Activated CD8-positive, alpha-beta memory T cell treated with anti-CD3 and anti-CD28 coated beads for 36 hours (primary cell): ENCODE measurements around the gene HNF4A. TPM values are rescaled to one million over a fixed set of nuclear protein-coding genes. Genes with fewer than 3 reads are reported as not detected.
"Not testable (repeated sequence)": the region's sequence is repeated elsewhere in the genome, so short reads cannot be mapped to it uniquely, and the experiment has no call there.

Source experiments
- CTCF ChIA-PET: fragments of 350-600 bp; sonication (Branson Sonifier 250); formaldehyde crosslinking; loops from one replicate; lab custom pipeline; 2021; ENCODE audit warnings: antibody characterized with exemption; lab: Charles Lee
- POLR2A ChIA-PET: fragments of 350-600 bp; sonication (Branson Sonifier 250); formaldehyde crosslinking; loops from one replicate; lab custom pipeline; 2021; ENCODE audit warnings: antibody characterized with exemption; lab: Charles Lee
- total RNA-seq, 2 experiments: library from RNA; stranded (reverse); gene quantifications; one replicate each; pipeline ENCODE4 v1.2.3, GENCODE V29; 2021

HNF4A gene
- total RNA-seq, 2 experiments from 2014 or later = not detected

DNA sequence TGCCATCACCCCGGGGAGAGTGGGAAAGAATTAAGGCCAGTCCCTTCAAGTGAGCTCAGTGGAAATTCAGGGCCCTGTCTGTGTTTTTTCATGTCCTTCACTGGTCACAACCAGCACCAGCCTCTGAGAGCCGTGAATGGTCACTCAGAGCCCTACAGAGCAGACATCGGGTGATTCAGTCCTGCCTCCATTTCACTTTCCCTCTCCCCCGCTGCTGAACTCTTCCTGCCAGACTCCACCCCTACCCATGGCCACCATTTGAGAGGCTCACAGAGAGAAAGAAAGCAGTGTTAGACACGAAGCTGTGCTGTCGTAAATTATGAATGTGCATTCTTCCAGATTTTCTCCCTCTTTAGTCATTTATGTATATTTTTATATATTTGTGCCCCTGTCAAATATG is 13.3 kb upstream of the HNF4A start:
- ChIA-PET CTCF (no interaction called here), POLR2A (no interaction called here)

DNA sequence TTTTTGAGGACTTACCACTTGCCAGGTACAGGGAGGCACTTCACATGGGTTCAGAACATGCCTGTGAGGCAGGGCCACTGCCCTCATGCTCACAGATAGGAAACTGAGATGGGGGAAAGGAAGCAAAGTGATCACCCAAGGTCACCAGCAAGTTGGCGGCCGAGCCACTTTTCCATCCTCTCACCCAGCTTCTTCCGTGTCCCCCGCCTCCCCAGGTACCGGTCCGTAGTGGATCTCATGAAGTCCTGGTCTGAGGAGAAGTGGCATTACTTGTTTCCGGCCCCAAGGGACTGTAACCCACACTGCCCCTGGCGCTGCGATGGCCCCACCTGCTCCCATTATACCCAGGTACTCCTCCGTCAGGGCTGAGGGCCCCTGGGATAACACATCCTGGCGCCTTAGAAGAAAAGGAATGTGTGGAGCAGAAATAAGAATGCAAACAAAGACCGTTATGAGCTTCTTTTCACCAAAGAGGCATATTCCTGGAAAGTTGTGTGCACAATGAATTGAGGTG is 12.3 kb upstream of the HNF4A start:
- ChIA-PET POLR2A (no interaction called here), CTCF (no interaction called here)

DNA sequence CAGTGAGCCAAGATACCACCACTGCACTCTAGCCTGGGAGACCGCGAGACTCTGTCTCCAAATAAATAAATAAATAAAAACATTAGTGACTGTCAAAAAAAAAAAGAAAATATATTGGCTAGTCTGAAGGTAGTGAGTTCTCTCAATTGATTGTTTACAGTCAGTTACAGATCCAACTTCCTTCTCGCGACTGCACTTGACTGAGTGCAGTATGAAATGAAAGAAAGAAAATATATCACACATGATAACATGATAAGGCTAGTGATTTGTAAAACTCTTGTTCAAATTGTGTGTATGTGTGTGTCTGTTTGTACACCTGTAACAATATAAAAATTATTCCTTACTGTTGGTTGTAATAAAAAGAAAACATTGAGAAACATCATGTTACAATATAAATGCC is 10.8 kb upstream of the HNF4A start:
- ChIA-PET CTCF (no interaction called here), POLR2A (no interaction called here)

DNA sequence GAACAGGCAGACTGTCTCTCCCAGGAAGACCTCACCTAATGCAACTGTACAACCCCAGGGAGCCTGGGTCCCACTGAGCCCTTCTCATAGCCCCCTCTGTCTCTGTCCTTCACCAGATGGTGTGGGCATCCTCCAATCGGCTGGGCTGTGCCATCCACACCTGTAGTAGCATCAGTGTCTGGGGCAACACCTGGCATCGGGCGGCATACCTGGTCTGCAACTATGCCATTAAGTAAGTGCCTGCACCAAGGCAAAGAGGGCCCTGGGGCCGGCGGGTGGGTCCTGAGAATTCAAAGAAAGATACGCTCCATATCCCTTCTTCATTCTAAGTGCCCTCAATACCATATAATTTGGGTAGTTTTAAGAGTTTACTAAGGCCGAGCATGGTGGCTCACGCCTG is 10.4 kb upstream of the HNF4A start:
- ChIA-PET CTCF (no interaction called here), POLR2A (no interaction called here)

DNA sequence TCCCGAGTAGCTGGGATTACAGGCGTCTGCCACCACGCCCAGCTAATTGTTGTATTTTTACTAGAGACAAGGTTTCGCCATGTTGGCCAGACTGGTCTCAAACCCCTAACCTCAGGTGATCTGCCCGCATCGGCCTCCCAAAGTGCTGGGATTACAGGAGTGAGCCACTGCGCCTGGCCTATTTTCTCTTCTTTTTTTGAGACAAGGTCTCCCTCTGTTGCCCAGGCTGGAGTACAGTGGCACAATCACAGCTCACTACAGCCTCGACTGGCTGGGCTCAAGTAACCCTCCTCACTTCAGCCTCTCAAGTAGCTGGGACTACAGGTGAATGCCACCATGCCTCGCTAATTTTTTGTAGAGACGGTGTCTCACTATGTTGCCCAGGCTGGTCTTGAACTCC is 9.6 kb upstream of the HNF4A start:
- POLR2A ChIA-PET, CTCF ChIA-PET: not testable (repeated sequence)

DNA sequence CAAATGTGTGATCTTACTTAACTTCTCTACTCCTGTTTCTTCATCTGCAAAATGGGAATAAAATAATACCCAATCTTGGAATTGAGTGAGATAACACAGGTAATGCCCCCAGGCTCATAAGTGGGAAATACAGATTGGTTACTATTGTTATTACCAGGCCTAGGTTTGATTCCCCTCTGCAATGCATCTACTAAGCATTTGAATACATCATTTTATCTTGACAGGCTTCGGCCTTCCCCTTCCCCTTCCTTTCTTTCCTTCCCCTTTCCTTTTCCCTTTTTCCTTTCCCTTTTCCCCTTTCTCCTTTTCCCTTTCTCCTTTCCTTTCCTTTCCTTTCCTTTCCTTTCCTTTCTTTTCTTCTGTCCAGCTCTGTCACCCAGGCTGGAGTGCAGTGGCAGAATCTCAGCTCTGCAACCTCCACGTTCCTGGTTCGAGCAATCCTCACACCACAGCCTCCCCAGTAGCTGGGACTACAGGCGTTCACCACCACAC is 7.3 kb upstream of the HNF4A start:
- POLR2A ChIA-PET = no interaction called here
- CTCF ChIA-PET = no interaction called here

DNA sequence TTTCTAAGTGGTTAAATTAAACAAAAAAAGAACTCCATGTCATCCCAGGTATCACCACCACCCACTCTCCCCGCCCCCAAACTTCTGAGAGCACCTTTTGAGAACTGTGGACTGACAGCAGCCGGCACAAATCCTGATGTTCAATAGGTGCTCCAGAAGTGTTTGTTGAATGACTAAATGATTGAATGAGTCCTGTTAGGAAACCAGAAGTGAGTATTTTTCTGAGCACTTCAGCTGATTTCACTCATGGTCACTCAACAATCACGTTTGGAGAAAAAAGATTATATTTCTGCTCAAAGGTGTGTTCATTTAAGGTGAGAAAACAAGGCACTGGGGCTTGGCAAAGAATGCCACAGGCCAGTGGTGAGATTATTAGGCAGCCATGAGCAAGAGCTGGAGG is 6.2 kb upstream of the HNF4A start:
- POLR2A ChIA-PET = no interaction called here
- CTCF ChIA-PET = no interaction called here

DNA sequence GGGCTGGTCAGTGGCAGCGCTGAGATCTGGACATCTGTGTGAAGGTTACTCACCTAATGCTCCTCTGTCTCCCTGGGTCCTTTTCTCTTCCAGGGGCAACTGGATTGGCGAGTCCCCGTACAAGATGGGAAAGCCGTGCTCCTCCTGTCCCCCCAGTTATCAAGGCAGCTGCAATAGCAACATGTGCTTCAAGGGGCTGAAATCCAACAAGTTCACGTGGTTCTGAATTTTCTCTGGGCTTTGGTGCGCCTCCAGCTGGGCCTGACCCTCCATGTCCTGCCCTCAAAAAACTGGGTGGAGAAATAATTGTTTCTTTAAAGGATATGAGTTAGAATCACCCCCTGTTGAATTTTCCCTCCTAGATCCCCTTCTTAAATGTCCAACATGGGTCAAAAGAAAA is 4.9 kb upstream of the HNF4A start:
- ChIA-PET POLR2A (no interaction called here), CTCF (no interaction called here)

DNA sequence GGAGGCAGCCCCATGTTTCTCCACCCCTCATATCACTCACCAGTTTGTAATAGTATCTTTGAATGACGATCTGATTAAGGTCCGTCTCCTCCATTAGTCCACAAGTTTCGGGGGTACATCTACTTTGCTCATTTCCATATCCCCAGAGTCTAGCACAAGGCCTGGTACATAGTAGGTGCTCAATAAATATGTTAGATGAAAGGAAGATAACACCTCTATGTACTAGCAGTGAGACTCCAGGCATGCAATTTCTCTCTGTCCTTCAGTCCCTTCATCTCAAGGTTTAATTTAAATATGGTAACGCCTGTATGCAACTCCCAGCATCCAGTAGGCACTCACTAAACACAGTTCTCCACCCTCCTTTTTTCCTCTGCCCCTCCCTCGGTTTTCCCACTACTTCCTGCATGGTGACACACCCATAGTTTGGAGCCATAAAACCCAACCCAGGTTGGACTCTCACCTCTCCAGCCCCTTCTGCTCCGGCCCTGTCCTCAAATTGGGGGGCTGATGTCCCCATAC is 461 bp upstream of the HNF4A start:
- ChIA-PET CTCF (no interaction called here), POLR2A (no interaction called here)

DNA sequence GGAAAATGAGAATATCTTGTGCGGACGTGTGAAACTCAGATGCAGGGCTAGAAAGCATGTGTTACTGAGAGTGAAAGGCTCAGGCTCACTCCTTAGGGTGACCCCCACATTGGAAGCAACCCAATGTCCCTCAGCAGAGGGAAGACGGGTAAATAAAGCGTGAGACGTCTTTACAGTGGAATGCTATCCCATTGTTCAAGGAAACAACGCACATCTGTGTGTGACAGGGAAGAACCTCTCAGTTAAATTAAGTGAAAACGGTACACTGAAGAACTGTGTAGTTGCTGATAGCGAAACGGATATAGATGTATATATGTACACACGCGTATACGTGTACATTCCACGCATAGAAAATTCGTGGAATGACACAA is 839 bp downstream of the HNF4A start:
- ChIA-PET POLR2A (no interaction called here), CTCF (no interaction called here)

DNA sequence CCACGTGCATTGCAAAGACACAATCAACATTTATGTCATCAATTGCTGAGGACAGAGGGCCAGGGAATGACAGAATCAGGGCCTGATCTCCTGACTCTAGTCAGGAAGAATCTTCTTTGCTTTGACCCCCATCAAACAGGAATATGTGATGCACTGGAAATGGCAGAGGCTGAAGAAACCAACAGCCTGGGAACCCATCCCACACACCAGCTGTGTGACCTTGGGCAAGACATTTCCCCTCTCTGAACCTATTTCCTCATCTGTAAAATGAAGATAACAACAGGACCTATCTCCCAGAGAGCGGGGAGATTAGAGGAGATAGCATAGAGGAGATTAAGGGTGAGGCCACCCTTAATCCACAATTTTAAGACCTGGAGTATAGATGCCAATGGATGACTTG is 1.5 kb downstream of the HNF4A start:
- POLR2A ChIA-PET = no interaction called here
- CTCF ChIA-PET = no interaction called here

DNA sequence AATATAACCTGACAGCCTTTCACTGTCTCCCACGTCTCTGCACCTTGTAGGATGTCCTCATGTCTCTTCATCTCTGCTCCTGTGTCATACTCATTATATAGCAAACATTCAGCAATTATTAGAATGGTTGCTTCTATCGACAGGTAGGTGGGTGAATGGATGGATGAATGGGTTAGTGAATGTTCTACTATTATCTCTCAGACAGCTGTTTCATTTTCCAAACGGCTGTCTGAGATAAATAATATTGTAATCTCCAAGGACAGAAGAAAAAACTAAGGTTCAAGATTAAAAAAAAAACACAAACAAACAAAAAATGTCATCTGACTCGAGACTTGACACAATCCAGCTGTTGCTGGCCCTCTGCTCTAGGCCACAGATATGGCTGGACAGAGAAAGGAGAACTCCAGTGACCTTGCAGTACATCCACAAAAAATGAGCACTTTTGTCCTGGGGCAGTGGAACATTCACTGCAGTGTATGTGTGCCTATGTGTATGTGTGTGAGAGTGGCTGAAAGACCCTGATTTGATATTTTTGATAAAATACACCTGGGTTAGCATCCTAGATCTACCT is 2.1 kb downstream of the HNF4A start:
- ChIA-PET POLR2A (interaction anchor here (0.6 kb wide), 1 partner anchor 33 kb away, joined by 3 read pairs; no protein-coding TSS in a partner anchor), CTCF (no interaction called here)

DNA sequence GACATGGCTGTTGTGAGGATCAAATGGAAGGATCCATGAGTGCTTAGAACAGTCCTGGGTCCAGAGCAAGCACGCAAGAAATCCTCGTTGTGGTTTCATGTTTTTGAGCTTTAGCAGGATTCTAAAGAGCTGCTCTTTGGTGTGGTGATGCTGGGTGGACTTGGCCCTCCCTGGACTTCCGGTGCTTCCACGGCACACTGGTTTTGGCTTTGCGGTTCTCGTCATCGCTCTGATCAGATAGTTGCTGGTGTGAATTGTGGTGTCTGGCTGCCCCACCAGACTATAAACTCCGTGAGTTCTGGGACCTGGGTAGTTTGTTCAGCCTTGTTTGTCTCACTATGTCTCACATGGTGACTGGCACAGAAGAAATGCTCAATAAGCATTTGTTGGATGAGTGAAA is 3.3 kb downstream of the HNF4A start:
- ChIA-PET CTCF (no interaction called here), POLR2A (interaction anchor here (0.6 kb wide), 1 partner anchor 259 kb away, joined by 6 read pairs; no protein-coding TSS in a partner anchor)

DNA sequence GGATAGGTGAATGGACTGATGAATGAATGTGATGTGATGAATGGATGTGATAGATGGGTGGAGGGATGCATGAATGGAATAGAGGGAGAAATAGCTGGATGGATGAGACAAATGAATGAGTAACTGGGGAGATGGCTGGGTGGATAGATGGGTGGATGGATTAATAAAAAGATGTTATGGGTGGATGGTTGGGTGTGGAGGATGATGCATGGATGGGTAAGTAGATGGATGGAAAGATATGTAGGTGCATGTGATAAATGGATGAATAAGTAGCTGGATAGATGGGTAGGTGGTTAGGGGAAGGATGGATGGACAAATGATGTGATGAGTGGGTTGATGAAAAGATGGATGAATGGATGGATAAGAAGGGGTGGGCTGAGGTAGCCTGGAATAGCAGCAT is 4.7 kb downstream of the HNF4A start:
- CTCF ChIA-PET = no interaction called here
- POLR2A ChIA-PET = no interaction called here

DNA sequence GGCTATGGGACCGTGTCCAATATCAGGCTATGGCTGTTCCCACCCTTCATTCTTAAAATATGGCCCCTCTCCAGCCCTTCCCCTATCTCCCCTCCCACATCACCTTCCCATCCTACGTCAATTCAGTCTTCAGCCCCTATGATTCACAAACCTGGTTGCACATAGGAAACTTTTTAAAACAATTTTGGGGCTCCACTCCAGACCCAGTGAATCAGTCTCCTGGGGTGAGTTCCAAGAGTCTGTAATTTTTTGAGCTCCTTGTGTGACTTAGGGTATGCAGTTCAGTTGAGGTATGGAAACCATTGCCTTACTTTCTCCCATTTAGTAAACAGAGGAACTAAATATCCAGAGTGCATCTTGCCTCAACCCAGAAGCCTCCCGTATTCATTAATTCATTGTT is 5.5 kb downstream of the HNF4A start:
- CTCF ChIA-PET = no interaction called here
- POLR2A ChIA-PET = no interaction called here

DNA sequence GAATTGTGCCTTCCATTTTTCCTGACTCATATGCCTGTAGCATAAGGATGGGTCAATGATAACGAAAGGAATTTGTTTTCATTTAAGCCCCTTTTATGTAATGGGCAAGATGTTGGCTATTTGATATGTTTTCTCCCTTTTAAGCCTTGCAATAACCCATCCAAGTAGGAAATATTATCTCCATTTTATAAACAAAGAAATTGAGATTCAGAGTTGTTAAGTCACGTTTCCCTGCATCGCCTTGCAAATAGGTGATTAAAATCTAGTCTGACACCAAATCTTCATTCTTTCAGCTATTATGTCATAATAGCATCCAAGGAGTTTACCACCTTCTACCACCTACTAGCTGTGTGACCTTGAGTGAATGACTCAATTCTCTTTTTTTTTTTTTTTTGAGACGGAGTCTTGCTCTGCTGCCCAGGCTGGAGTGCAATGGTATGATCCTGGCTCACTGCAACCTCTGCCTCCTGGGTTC is 7.0 kb downstream of the HNF4A start:
- ChIA-PET POLR2A (no interaction called here), CTCF (interaction anchor here (0.7 kb wide), 1 partner anchor 165 kb away, joined by 3 read pairs; no protein-coding TSS in a partner anchor)

DNA sequence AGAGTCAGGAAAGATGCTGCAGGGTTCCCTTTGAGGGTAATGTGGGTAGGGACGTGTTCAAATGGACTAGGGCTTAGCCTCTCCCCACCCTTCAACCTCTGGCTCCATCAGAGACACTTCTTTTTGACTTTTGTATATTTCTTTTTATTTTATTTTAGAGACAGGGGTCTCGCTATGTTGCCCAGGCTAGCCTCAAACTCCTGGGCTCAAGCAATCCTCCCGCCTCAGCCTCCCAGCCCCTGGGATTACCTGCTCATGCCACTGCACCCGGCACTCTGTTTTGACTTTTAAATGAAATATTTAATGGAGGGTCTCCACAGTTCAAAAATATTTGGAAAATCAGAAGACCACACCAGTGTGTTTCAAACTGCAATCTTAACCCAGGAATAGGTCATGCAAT is 8.6 kb downstream of the HNF4A start:
- ChIA-PET CTCF (interaction anchor here (0.8 kb wide), 1 partner anchor 19 kb away, joined by 3 read pairs; no protein-coding TSS in a partner anchor), POLR2A (no interaction called here)

DNA sequence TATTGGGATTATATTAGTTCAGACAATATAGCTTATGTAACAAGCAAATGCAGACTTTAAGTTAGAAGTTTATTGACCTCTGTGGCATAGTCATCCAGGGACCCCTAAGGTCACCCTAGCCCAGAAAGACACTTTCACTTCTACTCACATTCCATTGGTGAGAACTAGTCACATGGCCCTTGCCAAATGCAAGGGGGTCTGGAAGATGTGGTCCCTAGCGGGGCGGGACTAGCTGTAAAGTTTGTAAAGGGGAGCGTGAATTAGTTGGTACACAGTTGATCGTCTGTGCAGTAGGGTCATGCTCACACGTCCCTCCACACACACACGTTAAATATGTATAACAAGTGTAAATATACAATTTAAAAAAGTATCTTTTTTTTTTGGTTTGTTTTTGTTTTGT is 9.3 kb downstream of the HNF4A start:
- ChIA-PET CTCF (interaction anchor here (0.8 to 1.3 kb wide), 2 partner anchors 18 to 24 kb away, joined by 3 read pairs; no protein-coding TSS in a partner anchor), POLR2A (no interaction called here)

DNA sequence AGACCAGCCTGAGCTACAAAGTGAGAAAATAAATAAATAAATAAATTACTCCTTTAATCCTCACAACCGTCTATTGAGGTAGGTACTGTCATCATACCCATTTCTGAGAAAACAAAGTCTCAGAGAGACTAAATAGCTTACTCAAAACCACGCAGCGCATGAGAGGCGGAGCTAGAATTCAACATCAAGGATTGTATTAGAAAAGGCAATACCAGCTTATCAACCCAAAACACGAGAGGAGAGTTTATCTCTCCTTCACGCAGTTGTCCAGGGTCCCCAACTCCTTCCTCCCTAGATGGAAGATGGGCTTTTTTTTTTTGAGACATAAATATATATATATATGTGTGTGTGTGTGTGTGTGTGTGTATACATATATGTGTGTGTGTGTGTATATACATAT is 12.2 kb downstream of the HNF4A start:
- ChIA-PET CTCF (interaction anchor here (0.9 kb wide), 1 partner anchor 57 kb away, joined by 3 read pairs; the partner anchor contains the start of gene FITM2), POLR2A (interaction anchor here (0.7 kb wide), 1 partner anchor 36 kb away, joined by 5 read pairs; no protein-coding TSS in a partner anchor)

DNA sequence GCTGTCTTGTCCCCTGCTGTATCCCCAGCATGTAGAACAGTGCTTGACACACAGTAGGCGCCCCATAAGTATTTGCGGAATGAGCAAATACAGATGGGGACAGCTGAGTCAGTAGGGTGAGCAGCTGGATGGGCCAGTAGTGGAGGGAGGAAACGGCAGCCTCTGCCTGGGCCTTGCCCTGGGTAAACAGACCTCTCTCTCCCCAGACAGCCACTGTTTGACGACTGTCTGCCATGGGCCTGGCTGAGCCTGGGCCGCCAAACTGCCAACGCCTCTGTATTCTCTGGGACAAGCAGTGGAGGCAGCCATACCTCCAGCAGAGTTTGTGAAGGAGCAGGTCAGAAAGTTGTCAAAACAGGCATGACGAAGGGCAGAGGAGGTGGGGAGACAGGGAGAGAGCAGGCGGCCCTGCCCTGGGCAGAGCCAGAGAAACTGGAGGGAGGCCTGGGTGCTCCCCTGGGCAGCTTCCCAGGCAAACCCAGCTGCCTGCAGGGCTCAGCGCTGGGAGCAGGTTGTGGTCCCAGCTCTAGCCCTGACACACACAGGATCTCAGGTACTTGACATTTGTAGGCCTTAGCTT is 15.2 kb downstream of the HNF4A start:
- ChIA-PET POLR2A (no interaction called here), CTCF (no interaction called here)

DNA sequence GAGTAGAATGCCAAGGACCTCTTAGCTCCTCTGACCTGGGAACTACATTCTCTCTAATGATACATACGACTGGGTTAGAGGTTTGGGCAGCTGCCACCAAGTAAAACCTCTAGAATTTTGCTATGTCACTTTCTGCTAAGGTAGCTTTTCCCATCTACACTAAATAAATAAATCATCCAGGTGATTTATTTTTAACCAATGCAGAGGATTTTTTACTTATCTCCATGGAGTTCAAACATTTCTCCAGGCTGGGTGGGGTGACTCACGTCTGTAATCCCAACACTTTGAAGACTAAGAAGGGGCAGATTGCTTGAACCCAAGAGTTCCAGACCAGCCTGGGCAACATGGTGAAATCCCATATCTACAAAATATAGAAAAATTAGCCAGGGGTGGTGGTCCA is 27.1 kb downstream of the HNF4A start:
- CTCF ChIA-PET = interaction anchor here (1.2 to 1.9 kb wide), 2 partner anchors 18 to 165 kb away, joined by 3 to 15 read pairs; no protein-coding TSS in a partner anchor
- POLR2A ChIA-PET = no interaction called here
